Measurements from ENCODE around the gene GBP3.

The GBP3 gene

DNA sequence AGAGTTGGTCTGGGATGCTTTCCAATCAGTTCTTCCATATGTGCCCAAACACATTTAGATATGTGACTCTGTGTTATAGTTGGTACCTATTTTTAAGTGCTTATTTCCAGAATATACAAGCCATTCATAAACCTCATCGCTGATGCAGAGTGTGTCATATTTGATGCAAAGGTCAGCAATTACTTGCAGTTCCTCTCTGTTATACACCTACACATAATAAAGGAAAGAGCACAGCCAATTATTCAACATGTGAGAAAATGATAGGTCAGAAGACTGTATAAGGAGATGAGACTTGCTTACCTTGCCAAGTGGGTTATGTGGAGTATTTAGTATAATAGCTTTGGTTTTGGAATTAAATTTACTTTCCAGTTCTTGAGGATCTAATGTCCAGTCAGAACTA is 61.6 kb downstream of the GBP3 start:
- H3K27me3 ChIP-seq (ENCODE audit: control insufficient read depth, low read length): no peaks in the 10 kb centered on the region
- no peaks in the 10 kb centered on the region for H3K9me2 ChIP-seq (replicated peaks; ENCODE audit: control insufficient read depth, low read length)
- H3K4me1 ChIP-seq (ENCODE audit: control insufficient read depth, low read length): no peaks in the 10 kb centered on the region
- TF ChIP-seq EZH2phosphoT487 (IDR thresholded peaks at IDR 0.05; ENCODE audit: borderline replicate concordance, low read length): no peak
- TF ChIP-seq, protein P1, sequence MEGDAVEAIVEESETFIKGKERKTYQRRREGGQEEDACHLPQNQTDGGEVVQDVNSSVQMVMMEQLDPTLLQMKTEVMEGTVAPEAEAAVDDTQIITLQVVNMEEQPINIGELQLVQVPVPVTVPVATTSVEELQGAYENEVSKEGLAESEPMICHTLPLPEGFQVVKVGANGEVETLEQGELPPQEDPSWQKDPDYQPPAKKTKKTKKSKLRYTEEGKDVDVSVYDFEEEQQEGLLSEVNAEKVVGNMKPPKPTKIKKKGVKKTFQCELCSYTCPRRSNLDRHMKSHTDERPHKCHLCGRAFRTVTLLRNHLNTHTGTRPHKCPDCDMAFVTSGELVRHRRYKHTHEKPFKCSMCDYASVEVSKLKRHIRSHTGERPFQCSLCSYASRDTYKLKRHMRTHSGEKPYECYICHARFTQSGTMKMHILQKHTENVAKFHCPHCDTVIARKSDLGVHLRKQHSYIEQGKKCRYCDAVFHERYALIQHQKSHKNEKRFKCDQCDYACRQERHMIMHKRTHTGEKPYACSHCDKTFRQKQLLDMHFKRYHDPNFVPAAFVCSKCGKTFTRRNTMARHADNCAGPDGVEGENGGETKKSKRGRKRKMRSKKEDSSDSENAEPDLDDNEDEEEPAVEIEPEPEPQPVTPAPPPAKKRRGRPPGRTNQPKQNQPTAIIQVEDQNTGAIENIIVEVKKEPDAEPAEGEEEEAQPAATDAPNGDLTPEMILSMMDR (IDR thresholded peaks at IDR 0.05; ENCODE audit: low read depth, low read length, poor library complexity, severe bottlenecking): no peak
- no peaks in the 10 kb centered on the region for H3F3A ChIP-seq (ENCODE audit: control insufficient read depth, insufficient read depth)
- H3K79me2 ChIP-seq (ENCODE audit: control insufficient read depth, low read length): no peaks in the 10 kb centered on the region
- H4K20me1 ChIP-seq (ENCODE audit: control insufficient read depth, insufficient read depth, low read depth, low read length): no peaks in the 10 kb centered on the region
- no peak overlapping the region for H3K4me2 ChIP-seq (ENCODE audit: low read length)
- no peak overlapping the region for H3K4me3 ChIP-seq (ENCODE audit: low read length)
- H3K36me3 ChIP-seq (ENCODE audit: control insufficient read depth, low read length): peaks cover 34% of the 10 kb centered on the region
- no peaks in the 10 kb centered on the region for H3K9me3 ChIP-seq (ENCODE audit: control insufficient read depth, insufficient read depth, low read length)
- no peak overlapping the region for H3K27ac ChIP-seq (ENCODE audit: low read depth, low read length)
